GM12878 (cell line): ENCODE measurements around the gene CACNA1B. TPM values are rescaled to one million over a fixed set of nuclear protein-coding genes. Genes with fewer than 3 reads are reported as not detected.

Experiments
- EGR1 ChIP-seq, 2 experiments: IDR thresholded peaks; 1 replicate in 1 of 2; 2 replicates in 1 of 2; pipeline ENCODE4 v1.6.1; 2011 to 2012; ENCODE audit warnings: low read depth in 2 of 2, low read length in 2 of 2, borderline replicate concordance in 1 of 2, mild to moderate bottlenecking in 1 of 2, moderate library complexity in 1 of 2
- HCFC1 ChIP-seq: fragments of 150-350 bp; IDR thresholded peaks from 2 replicates; pipeline ENCODE4 v1.6.1; 2014; ENCODE audit warnings: low read length
- KDM1A ChIP-seq: fragments of 200-600 bp; sonication (generic); IDR thresholded peaks from 2 replicates; pipeline ENCODE4 v1.6.1; 2016; ENCODE audit warnings: borderline replicate concordance
- MXI1 ChIP-seq: fragments of 150-350 bp; IDR thresholded peaks from 2 replicates; pipeline ENCODE4 v1.6.1; 2011; ENCODE audit warnings: low read depth, mild to moderate bottlenecking, inconsistent platforms, low read length, improper control_type of control experiment
- NFIC ChIP-seq: IDR thresholded peaks from 2 replicates; pipeline ENCODE4 v1.6.1; 2012; ENCODE audit warnings: low read depth, mild to moderate bottlenecking, inconsistent platforms, low read length, moderate library complexity
- PML ChIP-seq: IDR thresholded peaks from 2 replicates; pipeline ENCODE4 v1.6.1; 2012; ENCODE audit warnings: low read length, inconsistent platforms
- RUNX3 ChIP-seq: IDR thresholded peaks from 2 replicates; pipeline ENCODE4 v1.6.1; 2012; ENCODE audit warnings: low read length, inconsistent platforms
- SUZ12 ChIP-seq: fragments of 200-600 bp; sonication (generic); IDR thresholded peaks from one replicate; pipeline ENCODE4 v1.6.1; 2018; ENCODE audit warnings: antibody characterized with exemption, mild to moderate bottlenecking; ENCODE audit not compliant: unreplicated experiment
- ZNF274 ChIP-seq: IDR thresholded peaks from one replicate; pipeline ENCODE4 v1.8.0; 2011; ENCODE audit not compliant: insufficient read length, insufficient read depth
- polyA plus RNA-seq, 11 experiments: library from polyadenylated mRNA; depleted of rRNA in 4 of 11; unstranded in 6 of 11; stranded (reverse) in 5 of 11; fragments of >200 nt; fragmentation: Nextera tagmentation in 4 of 11; fragmentation: Illumina TruSeq in 1 of 11; extraction: Ambion mirVana in 4 of 11; extraction: Trizol in 1 of 11; gene quantifications; 1 replicate in 1 of 11; 2 replicates in 10 of 11; pipeline versions ENCODE4 v1.2.1 to v1.2.3, GENCODE V29; 2011 to 2016; ENCODE audit warnings: inconsistent platforms in 2 of 11, missing spikeins in 2 of 11, low read depth in 1 of 11
- total RNA-seq, 4 experiments: library from RNA; depleted of rRNA in 3 of 4; stranded (reverse); fragments of >200 nt in 3 of 4; fragmentation: Illumina TruSeq in 1 of 4; extraction: Trizol in 1 of 4; gene quantifications; 2 replicates each; pipeline versions ENCODE4 v1.2.1 to v1.2.3, GENCODE V29; 2013 to 2021
- TF ChIP-seq, protein P1 (sequence below): fragments of 450-650 bp; formaldehyde crosslinking; IDR thresholded peaks from 2 replicates; pipeline ENCODE4 v1.4.0; 2022; ENCODE audit warnings: mild to moderate bottlenecking, moderate library complexity
- TF ChIP-seq, protein P2 (sequence below): fragments of 150-350 bp; IDR thresholded peaks from 2 replicates; pipeline ENCODE4 v1.6.1; 2014; ENCODE audit warnings: mild to moderate bottlenecking, low read depth, low read length
- TF ChIP-seq, protein P3 (sequence below): fragments of 450-650 bp; IDR thresholded peaks from 2 replicates; pipeline ENCODE4 v1.6.1; 2017; ENCODE audit warnings: mild to moderate bottlenecking, low read depth, inconsistent platforms; ENCODE audit not compliant: poor library complexity, severe bottlenecking

The CACNA1B gene
- total and polyA plus RNA-seq, 10 of the 15 experiments (the other 5 are each of a cell fraction or from before 2014, with no cell fraction given): 0.01 to 0.03 (median 0.01) TPM; not detected in 7

DNA sequence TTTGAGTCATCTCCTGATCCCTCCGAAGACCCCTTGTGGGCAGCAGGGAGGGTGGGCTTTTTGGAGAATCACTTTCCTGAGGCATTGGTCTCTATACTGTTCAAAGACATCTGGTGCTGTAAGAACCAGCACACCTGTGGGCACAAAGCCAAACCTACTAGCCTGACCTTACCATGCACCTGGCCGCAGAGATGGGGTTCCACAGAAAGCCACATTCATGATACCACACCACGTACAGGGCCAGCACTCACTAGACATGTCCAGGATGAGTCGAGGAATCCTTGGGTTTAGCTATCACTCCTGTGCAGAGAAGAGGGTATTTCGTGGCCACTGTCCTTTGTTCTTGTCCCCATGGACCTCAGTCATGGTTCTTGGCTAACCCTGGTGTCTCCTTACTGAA is 203.4 kb downstream of the CACNA1B start (continued):
- TF ChIP-seq, protein P1, sequence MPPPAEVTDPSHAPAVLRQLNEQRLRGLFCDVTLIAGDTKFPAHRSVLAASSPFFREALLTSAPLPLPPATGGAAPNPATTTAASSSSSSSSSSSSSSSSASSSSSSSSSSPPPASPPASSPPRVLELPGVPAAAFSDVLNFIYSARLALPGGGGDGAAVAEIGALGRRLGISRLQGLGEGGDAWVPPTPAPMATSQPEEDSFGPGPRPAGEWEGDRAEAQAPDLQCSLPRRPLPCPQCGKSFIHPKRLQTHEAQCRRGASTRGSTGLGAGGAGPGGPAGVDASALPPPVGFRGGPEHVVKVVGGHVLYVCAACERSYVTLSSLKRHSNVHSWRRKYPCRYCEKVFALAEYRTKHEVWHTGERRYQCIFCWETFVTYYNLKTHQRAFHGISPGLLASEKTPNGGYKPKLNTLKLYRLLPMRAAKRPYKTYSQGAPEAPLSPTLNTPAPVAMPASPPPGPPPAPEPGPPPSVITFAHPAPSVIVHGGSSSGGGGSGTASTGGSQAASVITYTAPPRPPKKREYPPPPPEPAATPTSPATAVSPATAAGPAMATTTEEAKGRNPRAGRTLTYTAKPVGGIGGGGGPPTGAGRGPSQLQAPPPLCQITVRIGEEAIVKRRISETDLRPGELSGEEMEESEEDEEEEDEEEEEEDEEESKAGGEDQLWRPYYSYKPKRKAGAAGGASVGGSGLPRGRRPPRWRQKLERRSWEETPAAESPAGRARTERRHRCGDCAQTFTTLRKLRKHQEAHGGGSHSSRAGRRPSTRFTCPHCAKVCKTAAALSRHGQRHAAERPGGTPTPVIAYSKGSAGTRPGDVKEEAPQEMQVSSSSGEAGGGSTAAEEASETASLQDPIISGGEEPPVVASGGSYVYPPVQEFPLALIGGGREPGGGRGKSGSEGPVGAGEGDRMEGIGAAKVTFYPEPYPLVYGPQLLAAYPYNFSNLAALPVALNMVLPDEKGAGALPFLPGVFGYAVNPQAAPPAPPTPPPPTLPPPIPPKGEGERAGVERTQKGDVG: no peak
- TF ChIP-seq SUZ12 (no peak), PML (no peak), KDM1A (no peak), ZNF274 (no peak), NFIC (no peak), RUNX3 (no peak), MXI1 (no peak), HCFC1 (no peak), EGR1 (IDR thresholded peaks at IDR 0.05; ENCODE audit: borderline replicate concordance in 1 of 2, low read depth in 2 of 2, low read length in 2 of 2) (no peak)
- TF ChIP-seq, protein P2, sequence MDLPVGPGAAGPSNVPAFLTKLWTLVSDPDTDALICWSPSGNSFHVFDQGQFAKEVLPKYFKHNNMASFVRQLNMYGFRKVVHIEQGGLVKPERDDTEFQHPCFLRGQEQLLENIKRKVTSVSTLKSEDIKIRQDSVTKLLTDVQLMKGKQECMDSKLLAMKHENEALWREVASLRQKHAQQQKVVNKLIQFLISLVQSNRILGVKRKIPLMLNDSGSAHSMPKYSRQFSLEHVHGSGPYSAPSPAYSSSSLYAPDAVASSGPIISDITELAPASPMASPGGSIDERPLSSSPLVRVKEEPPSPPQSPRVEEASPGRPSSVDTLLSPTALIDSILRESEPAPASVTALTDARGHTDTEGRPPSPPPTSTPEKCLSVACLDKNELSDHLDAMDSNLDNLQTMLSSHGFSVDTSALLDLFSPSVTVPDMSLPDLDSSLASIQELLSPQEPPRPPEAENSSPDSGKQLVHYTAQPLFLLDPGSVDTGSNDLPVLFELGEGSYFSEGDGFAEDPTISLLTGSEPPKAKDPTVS: no peak
- TF ChIP-seq, protein P3, sequence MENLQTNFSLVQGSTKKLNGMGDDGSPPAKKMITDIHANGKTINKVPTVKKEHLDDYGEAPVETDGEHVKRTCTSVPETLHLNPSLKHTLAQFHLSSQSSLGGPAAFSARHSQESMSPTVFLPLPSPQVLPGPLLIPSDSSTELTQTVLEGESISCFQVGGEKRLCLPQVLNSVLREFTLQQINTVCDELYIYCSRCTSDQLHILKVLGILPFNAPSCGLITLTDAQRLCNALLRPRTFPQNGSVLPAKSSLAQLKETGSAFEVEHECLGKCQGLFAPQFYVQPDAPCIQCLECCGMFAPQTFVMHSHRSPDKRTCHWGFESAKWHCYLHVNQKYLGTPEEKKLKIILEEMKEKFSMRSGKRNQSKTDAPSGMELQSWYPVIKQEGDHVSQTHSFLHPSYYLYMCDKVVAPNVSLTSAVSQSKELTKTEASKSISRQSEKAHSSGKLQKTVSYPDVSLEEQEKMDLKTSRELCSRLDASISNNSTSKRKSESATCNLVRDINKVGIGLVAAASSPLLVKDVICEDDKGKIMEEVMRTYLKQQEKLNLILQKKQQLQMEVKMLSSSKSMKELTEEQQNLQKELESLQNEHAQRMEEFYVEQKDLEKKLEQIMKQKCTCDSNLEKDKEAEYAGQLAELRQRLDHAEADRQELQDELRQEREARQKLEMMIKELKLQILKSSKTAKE: no peak
